Neural cell (in vitro differentiated cells): Measurements from ENCODE around the gene PINLYP. TPM values are rescaled to one million over a fixed set of nuclear protein-coding genes. Genes with fewer than 3 reads are reported as not detected.

Source experiments
- H2AFZ ChIP-seq: fragments of 200-600, 300-800 bp; sonication (generic), shearing (Covaris generic); 2 replicates; pipeline ENCODE4 v1.6.0; 2014; ENCODE audit warnings: low read depth, mild to moderate bottlenecking, antibody characterized with exemption, low read length, moderate library complexity
- H3F3A ChIP-seq: fragments of 200-600 bp; shearing (Covaris generic); 2 replicates; pipeline ENCODE4 v1.6.1; 2016; ENCODE audit warnings: mild to moderate bottlenecking, moderate library complexity, mixed read lengths, antibody characterized with exemption, low read length; ENCODE audit not compliant: insufficient read depth, poor library complexity, severe bottlenecking
- H3K27ac ChIP-seq: fragments of 200-600, 300-800 bp; sonication (generic), shearing (Covaris generic); 2 replicates; pipeline ENCODE4 v1.5.1; 2014; ENCODE audit warnings: mild to moderate bottlenecking, low read length, moderate library complexity
- H3K27me3 ChIP-seq: fragments of 300-800, 200-600 bp; sonication (generic), shearing (Covaris generic); 2 replicates; pipeline ENCODE4 v1.6.0; 2014; ENCODE audit warnings: mild to moderate bottlenecking, low read depth, low read length, moderate library complexity; ENCODE audit not compliant: insufficient read depth
- H3K36me3 ChIP-seq: fragments of 300-800, 200-600 bp; sonication (generic), shearing (Covaris generic); 2 replicates; pipeline ENCODE4 v1.5.1; 2014; ENCODE audit warnings: mild to moderate bottlenecking, antibody characterized with exemption, low read length, moderate library complexity; ENCODE audit not compliant: insufficient read depth
- H3K4me2 ChIP-seq: fragments of 300-800, 200-600 bp; sonication (generic), shearing (Covaris generic); 2 replicates; pipeline ENCODE4 v1.6.0; 2014; ENCODE audit warnings: mild to moderate bottlenecking, low read length
- H3K4me3 ChIP-seq: fragments of 300-800, 200-600 bp; sonication (generic), shearing (Covaris generic); 2 replicates; pipeline ENCODE4 v1.5.1; 2014; ENCODE audit warnings: mild to moderate bottlenecking, low read length, moderate library complexity
- H3K79me2 ChIP-seq: fragments of 200-600 bp; shearing (Covaris generic); replicated peaks from 2 replicates; pipeline ENCODE4 v1.6.0; 2014; ENCODE audit warnings: mild to moderate bottlenecking, low read length, moderate library complexity; ENCODE audit not compliant: insufficient read depth
- H3K9ac ChIP-seq: fragments of 300-800, 200-600 bp; sonication (generic), shearing (Covaris generic); 2 replicates; pipeline ENCODE4 v1.6.1; 2016; ENCODE audit warnings: mild to moderate bottlenecking, low read length, mixed read lengths
- H3K9me2 ChIP-seq: fragments of 200-600 bp; shearing (Covaris generic); 2 replicates; pipeline ENCODE4 v1.6.1; 2016; ENCODE audit warnings: mild to moderate bottlenecking, low read length, mixed read lengths; ENCODE audit not compliant: insufficient read depth
- H3K9me3 ChIP-seq: fragments of 200-600, 300-800 bp; sonication (generic), shearing (Covaris generic); 2 replicates; pipeline ENCODE4 v1.6.1; 2016; ENCODE audit warnings: mild to moderate bottlenecking, mixed run types, low read length, moderate library complexity, mixed read lengths
- H4K20me1 ChIP-seq: fragments of 200-600 bp; shearing (Covaris generic); 2 replicates; pipeline ENCODE4 v1.6.1; 2016; ENCODE audit warnings: mild to moderate bottlenecking, mixed run types; ENCODE audit not compliant: insufficient read depth
- CTCF ChIP-seq: fragments of 450-650 bp; IDR thresholded peaks from 2 replicates; pipeline ENCODE4 v1.5.1; 2014; ENCODE audit warnings: antibody characterized with exemption, mild to moderate bottlenecking, moderate library complexity; ENCODE audit not compliant: poor library complexity, severe bottlenecking
- EP300 ChIP-seq: fragments of 450-650 bp; conservative IDR thresholded peaks from 2 replicates; pipeline ENCODE4 v1.6.1; 2014; ENCODE audit warnings: antibody characterized with exemption, mild to moderate bottlenecking, moderate library complexity; ENCODE audit not compliant: poor library complexity, severe bottlenecking
- EZH2 ChIP-seq: fragments of 200-600, 300-800 bp; shearing (Covaris generic), sonication (generic); IDR thresholded peaks from 2 replicates; pipeline ENCODE4 v1.6.1; 2014; ENCODE audit warnings: antibody characterized with exemption, low read length, borderline replicate concordance, mild to moderate bottlenecking; ENCODE audit not compliant: insufficient read depth, poor library complexity, severe bottlenecking
- MXI1 ChIP-seq: fragments of 450-650 bp; conservative IDR thresholded peaks from 2 replicates; pipeline ENCODE4 v1.6.1; 2014; ENCODE audit warnings: antibody characterized with exemption, mild to moderate bottlenecking; ENCODE audit not compliant: poor library complexity, severe bottlenecking
- POLR2AphosphoS5 ChIP-seq: IDR thresholded peaks from 2 replicates; pipeline ENCODE4 v1.6.1; 2012
- RAD21 ChIP-seq: fragments of 450-650 bp; conservative IDR thresholded peaks from 2 replicates; pipeline ENCODE4 v1.6.1; 2014; ENCODE audit warnings: antibody characterized with exemption, mild to moderate bottlenecking, moderate library complexity
- REST ChIP-seq: IDR thresholded peaks from 2 replicates; pipeline ENCODE4 v1.6.1; 2012; ENCODE audit warnings: borderline replicate concordance
- SMC3 ChIP-seq: fragments of 450-650 bp; conservative IDR thresholded peaks from 2 replicates; pipeline ENCODE4 v1.6.1; 2014; ENCODE audit warnings: antibody characterized with exemption, mild to moderate bottlenecking, moderate library complexity; ENCODE audit not compliant: poor library complexity
- TAF1 ChIP-seq: IDR thresholded peaks from 2 replicates; pipeline ENCODE4 v1.6.1; 2012; ENCODE audit warnings: low read depth
- polyA plus RNA-seq: library from polyadenylated mRNA; depleted of rRNA; stranded (reverse); fragments of >200 nt; gene quantifications from 2 replicates; pipeline ENCODE4 v1.2.3, GENCODE V29; 2014

PINLYP gene
- polyA plus RNA-seq, 1 donor from 2014 or later, result 1.9 TPM

GRCh38 chr19:43545276-43545675, 30.3 kb upstream of the PINLYP start:
- H3K27ac ChIP-seq, result no peak overlapping the region

GRCh38 chr19:43545981-43546380, 29.6 kb upstream of the PINLYP start:
- no peaks in the 10 kb centered on the region for H3K9me3 ChIP-seq
- H2AFZ ChIP-seq, result no peak overlapping the region
- no peaks in the 10 kb centered on the region for H3K79me2 ChIP-seq
- no peak overlapping the region for H3K4me3 ChIP-seq
- H4K20me1 ChIP-seq, result no peaks in the 10 kb centered on the region
- H3F3A ChIP-seq, result no peaks in the 10 kb centered on the region
- H3K4me2 ChIP-seq, result no peak overlapping the region
- H3K9me2 ChIP-seq, result no peaks in the 10 kb centered on the region
- H3K27me3 ChIP-seq, result no peaks in the 10 kb centered on the region
- no peaks in the 10 kb centered on the region for H3K36me3 ChIP-seq
- H3K9ac ChIP-seq, result no peak overlapping the region
- H3K27ac ChIP-seq, result no peak overlapping the region
- TF ChIP-seq MXI1, result no peak
- TF ChIP-seq SMC3, result no peak
- TF ChIP-seq TAF1, result no peak
- no peak for TF ChIP-seq CTCF
- no peak for TF ChIP-seq RAD21
- no peak for TF ChIP-seq REST
- TF ChIP-seq POLR2AphosphoS5, result no peak

More at GRCh38 chr19:43545276-43545675, 30.3 kb upstream of the PINLYP start:
- TF ChIP-seq CTCF (no peak), EP300 (no peak), SMC3 (no peak), MXI1 (no peak), TAF1 (no peak), REST (no peak), EZH2 (no peak), RAD21 (no peak), POLR2AphosphoS5 (no peak)
- Histone ChIP-seq H3K27me3 (no peaks in the 10 kb centered on the region), H3K9me2 (no peaks in the 10 kb centered on the region), H3K4me3 (no peak overlapping the region), H3K9me3 (no peaks in the 10 kb centered on the region), H4K20me1 (no peaks in the 10 kb centered on the region), H3K9ac (no peak overlapping the region), H3K36me3 (no peaks in the 10 kb centered on the region), H3K4me2 (no peak overlapping the region), H3K79me2 (no peaks in the 10 kb centered on the region), H2AFZ (no peak overlapping the region), H3F3A (no peaks in the 10 kb centered on the region)
